Natural killer cell treated with Interleukin-12 subunit alpha and Interleukin-12 subunit beta and Interleukin-15 and Interleukin-18, amount 100 ng/mL, for 72 hours (primary cell): ENCODE data around the gene NXN. TPM values are rescaled to one million over a fixed set of nuclear protein-coding genes. Genes with fewer than 3 reads are reported as not detected.
"Not testable (repeated sequence)": the region's sequence is repeated elsewhere in the genome, so short reads cannot be mapped to it uniquely, and the experiment has no call there.

Experiments used
- ATAC-seq, 2 donors: fragments of 150-1000 bp; cut with Tn5 transposase in 1 of 2; sonication (Bioruptor Pico), chemical (Tn5 transposase) in 1 of 2; 2 replicates each; pipeline ENCODE4 v1.10.0; 2021
- DNase-seq: peaks from one replicate; pipeline ENCODE4 v3.0.0; 2022; ENCODE audit warnings: low spot score
- H3K27ac Mint-ChIP-seq, 2 donors: 1 replicate in 1 of 2; 2 replicates in 1 of 2; pipeline ENCODE4 v1.8.0; 2022; ENCODE audit warnings: mixed read lengths in 2 of 2, mild to moderate bottlenecking in 1 of 2, moderate library complexity in 1 of 2
- H3K27me3 Mint-ChIP-seq, 2 donors: 1 replicate in 1 of 2; 2 replicates in 1 of 2; pipeline ENCODE4 v1.8.0; 2022; ENCODE audit warnings: mixed read lengths in 2 of 2
- H3K36me3 Mint-ChIP-seq: one replicate; pipeline ENCODE4 v1.8.0; 2022; ENCODE audit warnings: mixed read lengths
- H3K4me1 Mint-ChIP-seq, 2 donors: 1 replicate in 1 of 2; 2 replicates in 1 of 2; pipeline ENCODE4 v1.8.0; 2022; ENCODE audit warnings: low read depth in 2 of 2, mixed read lengths in 2 of 2, mild to moderate bottlenecking in 1 of 2
- H3K4me3 Mint-ChIP-seq: one replicate; pipeline ENCODE4 v1.8.0; 2022; ENCODE audit warnings: mixed read lengths
- H3K9me3 Mint-ChIP-seq: 2 replicates; pipeline ENCODE4 v1.8.0; 2022; ENCODE audit warnings: mixed read lengths
- total RNA-seq, 2 donors: library from RNA; stranded (reverse); gene quantifications; one replicate each; pipeline ENCODE4 v1.2.3, GENCODE V29; 2022

Gene NXN
- total RNA-seq, 2 donors from 2014 or later = 0.61 to 0.69 TPM

DNA sequence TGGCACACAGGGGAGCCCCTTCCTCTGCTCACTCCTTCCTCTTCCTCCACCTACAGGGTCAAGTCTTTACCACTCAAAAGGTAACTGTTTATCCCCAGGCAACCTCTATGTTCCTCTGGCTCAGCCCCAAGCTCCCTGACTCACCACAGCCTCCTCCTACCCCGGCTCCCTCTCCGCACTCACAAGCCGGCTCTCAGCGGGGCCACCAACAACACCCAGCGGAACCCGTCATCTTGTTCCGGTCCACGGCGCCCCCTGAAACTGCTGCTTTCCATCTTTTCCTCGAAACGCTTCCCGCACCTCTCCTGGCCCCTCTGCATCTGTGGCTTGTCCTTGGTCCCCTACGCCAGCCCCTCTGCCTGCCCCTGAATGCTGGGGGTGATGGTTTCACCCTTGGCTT lies 58.4 kb downstream of the NXN start:
- Mint-ChIP-seq H3K4me3 (no peak overlapping the region), H3K4me1 (no peaks in the 10 kb centered on the region), H3K9me3 (no peaks in the 10 kb centered on the region), H3K36me3 (no peaks in the 10 kb centered on the region), H3K27ac (no peak overlapping the region), H3K27me3 (peaks cover 10 to 13% of the 10 kb centered on the region in 2 donors)
- ATAC-seq (no peak), DNase-seq (no peak)

DNA sequence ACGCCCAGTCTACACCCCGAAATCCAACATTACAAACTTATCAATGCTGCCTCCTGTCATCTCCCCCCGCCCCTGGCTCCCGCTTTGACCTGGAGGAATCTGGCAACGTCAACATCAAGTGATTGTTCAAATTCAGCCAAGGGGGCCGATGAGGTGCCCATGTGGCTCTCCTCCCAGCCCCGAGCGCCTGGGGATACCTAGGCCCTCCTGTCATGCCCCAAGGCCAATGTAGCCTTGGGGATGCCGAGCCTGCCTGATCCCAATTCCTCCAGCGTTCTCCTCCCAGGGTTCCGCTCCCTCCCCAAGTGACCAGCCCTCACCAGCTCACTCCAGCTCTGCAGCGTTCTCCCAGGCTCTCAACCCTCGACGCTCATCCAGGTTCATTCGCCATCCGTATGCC lies 59.4 kb downstream of the NXN start:
- no peak overlapping the region for H3K4me3 Mint-ChIP-seq
- no peak for ATAC-seq
- H3K27ac Mint-ChIP-seq = no peak overlapping the region
- no peaks in the 10 kb centered on the region for H3K36me3 Mint-ChIP-seq
- H3K27me3 Mint-ChIP-seq = peaks cover 8 to 11% of the 10 kb centered on the region in 2 donors
- no peak for DNase-seq
- no peaks in the 10 kb centered on the region for H3K4me1 Mint-ChIP-seq
- H3K9me3 Mint-ChIP-seq = no peaks in the 10 kb centered on the region

DNA sequence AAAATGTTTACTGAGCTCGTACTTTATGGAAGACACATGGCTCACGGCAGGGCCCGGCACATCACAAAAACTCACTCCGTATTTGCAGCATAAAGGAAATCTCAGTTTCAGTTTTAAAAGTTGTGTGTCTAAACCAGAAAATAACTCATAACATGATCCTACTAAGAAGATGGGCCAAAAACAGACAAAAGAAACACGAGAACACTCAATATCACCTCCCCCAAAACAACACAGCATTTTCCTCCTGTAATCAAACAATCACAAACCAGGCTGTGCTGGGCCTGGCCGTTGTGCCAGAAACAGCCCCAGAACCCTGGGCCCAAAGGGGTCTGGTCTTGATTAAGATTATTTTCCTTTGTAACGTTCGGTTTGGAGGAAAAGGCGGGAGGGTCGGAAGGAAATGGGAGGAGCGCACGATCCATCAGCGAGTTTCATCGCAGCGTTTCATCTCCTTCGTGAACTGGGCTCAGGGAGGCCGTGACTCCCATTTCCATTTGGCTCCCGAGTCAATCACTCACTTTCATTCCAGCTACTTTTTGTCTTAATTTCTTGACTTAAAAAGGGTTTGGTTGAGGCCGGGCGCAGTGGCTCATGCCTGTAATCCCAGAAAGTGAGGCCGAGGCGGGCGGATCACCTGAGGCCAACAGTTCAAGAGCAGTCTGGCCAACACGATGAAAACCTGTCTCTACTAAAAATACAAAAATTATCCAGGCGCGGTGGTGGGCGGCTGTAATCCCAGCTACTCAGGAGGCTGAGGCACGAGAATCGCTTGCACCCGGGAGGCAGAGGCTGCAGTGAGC lies 61.4 kb downstream of the NXN start:
- Mint-ChIP-seq H3K4me3 (no peak overlapping the region), H3K4me1 (no peaks in the 10 kb centered on the region), H3K36me3 (no peaks in the 10 kb centered on the region), H3K27ac (no peak overlapping the region), H3K9me3 (no peaks in the 10 kb centered on the region), H3K27me3 (peaks cover 14 to 28% of the 10 kb centered on the region in 2 donors)
- DNase-seq (no peak), ATAC-seq (no peak)

DNA sequence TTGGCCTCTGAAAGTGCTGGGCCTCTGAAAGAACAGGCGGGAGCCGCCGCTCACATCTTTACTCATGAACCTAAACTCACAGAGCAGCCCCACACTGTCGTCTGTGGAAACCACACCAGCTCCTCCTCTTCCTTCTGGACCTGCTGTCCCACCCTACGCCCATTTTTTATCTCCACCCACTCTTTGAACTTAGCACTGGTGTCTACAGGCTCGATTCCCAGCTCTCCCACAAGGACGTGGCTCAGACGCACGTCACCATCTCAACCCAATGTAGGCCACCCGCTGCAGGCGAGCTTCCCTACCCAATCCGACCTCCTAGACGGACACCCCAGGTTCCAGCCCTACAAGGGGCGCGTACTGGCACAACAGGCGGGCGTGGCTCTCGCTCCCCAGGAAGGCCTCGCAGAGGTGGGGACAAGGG lies 62.2 kb downstream of the NXN start:
- ATAC-seq (peak in 1 of 2 donors; percentile 33), DNase-seq (no peak)
- no peak overlapping the region for H3K4me3 Mint-ChIP-seq
- H3K36me3 Mint-ChIP-seq = no peaks in the 10 kb centered on the region
- H3K27ac Mint-ChIP-seq = no peak overlapping the region
- peaks cover 12 to 31% of the 10 kb centered on the region in 2 donors for H3K27me3 Mint-ChIP-seq
- H3K9me3 Mint-ChIP-seq = no peaks in the 10 kb centered on the region
- no peaks in the 10 kb centered on the region for H3K4me1 Mint-ChIP-seq

DNA sequence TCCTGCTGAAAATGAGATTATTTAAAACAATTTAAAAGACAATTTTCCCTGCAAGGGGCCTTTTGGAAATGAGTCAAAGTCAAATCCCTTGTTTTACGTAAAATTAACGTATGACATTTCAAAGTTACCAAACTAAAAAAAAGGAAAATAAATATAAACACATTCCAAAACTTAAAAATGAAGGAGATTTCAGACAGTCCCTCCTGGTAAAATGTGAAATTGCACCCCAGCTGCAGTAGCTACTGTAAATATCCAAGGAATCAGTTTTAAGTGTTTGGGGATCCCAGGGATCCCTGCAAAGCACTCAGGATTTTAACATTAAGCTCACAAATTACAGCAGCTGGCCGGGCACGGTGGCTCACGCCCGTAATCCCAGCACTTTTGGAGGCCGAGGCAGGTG lies 63.3 kb downstream of the NXN start:
- H3K36me3 Mint-ChIP-seq = no peaks in the 10 kb centered on the region
- H3K9me3 Mint-ChIP-seq = no peaks in the 10 kb centered on the region
- H3K4me1 Mint-ChIP-seq = no peaks in the 10 kb centered on the region
- ATAC-seq (no peak), DNase-seq (no peak)
- H3K27me3 Mint-ChIP-seq = peaks cover 12 to 24% of the 10 kb centered on the region in 2 donors
- H3K27ac Mint-ChIP-seq = no peak overlapping the region
- H3K4me3 Mint-ChIP-seq = no peak overlapping the region

DNA sequence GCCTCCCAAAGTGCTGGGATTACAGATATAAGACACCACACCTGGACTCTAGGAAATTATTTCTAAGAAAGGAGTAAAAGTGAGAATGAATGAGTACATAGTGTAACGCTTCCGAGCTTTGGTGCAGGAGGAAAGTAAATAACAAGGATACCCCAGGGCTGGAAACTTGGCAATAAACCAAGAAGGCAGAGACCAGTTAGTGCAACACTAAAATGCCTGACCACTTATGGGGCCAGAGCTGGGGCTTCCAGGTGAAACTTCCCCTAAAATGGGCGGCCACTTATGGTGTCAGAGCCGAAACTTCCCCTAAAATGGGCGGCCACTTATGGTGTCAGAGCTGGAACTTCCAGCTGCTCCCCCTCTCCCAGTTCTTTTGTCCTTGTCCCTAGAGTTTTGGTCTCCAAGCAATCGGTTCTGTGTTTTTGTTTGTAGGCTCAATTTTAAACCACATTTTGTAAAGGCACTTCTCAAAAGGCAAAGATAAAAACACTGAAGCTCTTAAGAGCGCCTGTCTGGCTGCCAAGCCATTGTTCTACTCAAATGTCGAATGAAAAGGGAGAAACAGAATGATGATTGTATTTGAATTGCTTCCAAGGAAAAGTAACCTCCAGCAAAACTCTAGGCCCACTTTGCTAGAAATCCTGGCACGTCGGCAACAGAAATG lies 63.9 kb downstream of the NXN start:
- ATAC-seq (no peak), DNase-seq (no peak)
- no peak overlapping the region for H3K27ac Mint-ChIP-seq
- H3K27me3 Mint-ChIP-seq = peaks cover 12 to 24% of the 10 kb centered on the region in 2 donors
- H3K36me3 Mint-ChIP-seq = no peaks in the 10 kb centered on the region
- H3K4me1 Mint-ChIP-seq = no peaks in the 10 kb centered on the region
- no peak overlapping the region for H3K4me3 Mint-ChIP-seq
- H3K9me3 Mint-ChIP-seq = no peaks in the 10 kb centered on the region

DNA sequence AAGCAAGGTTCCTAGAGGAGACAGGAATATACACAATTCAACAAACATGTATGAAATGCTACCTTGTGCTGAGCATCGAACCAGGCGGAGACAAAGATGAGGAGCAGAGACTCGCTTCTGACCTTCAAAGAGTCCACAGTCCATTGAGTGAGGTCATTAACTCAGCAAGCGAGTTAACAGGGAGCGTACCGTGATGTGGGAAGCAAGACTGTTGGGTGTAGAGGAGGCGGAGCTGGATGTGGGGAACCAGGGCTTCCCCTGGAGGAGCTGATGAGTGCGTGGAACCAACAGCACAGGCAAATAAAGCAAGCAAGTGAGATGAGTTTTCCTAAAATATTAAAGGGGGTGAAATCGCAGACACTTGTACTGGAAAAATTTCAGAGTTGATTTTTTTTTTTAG lies 65.0 kb downstream of the NXN start:
- Mint-ChIP-seq H3K27me3 (peaks cover 12 to 24% of the 10 kb centered on the region in 2 donors), H3K9me3 (no peaks in the 10 kb centered on the region), H3K36me3 (no peaks in the 10 kb centered on the region), H3K4me1 (no peaks in the 10 kb centered on the region), H3K4me3 (no peak overlapping the region), H3K27ac (no peak overlapping the region)
- no peak for DNase-seq
- no peak for ATAC-seq

DNA sequence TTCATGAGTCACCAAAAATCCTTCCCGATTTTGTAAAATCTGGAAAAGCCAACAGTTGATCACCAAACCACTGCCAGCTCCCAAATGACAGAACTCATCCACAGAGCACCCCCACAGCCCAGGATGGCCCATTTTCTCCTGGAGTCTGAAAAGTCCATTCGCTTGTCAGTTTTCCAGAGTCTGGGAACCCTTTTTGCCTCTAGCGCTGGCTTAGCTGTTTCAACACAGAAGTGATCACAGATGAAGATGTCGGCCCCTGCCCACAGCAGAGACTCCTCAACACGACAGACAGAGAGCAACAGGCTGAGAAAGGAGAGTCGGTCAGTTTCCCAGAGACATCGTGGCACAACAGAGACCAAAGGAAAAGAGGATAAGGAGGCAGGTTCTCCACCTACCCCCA lies 66.4 kb downstream of the NXN start:
- Mint-ChIP-seq H3K4me3 (no peak overlapping the region), H3K27me3 (peaks cover 12 to 24% of the 10 kb centered on the region in 2 donors), H3K27ac (no peak overlapping the region), H3K9me3 (no peaks in the 10 kb centered on the region), H3K4me1 (no peaks in the 10 kb centered on the region), H3K36me3 (no peaks in the 10 kb centered on the region)
- DNase-seq (no peak), ATAC-seq (no peak)

DNA sequence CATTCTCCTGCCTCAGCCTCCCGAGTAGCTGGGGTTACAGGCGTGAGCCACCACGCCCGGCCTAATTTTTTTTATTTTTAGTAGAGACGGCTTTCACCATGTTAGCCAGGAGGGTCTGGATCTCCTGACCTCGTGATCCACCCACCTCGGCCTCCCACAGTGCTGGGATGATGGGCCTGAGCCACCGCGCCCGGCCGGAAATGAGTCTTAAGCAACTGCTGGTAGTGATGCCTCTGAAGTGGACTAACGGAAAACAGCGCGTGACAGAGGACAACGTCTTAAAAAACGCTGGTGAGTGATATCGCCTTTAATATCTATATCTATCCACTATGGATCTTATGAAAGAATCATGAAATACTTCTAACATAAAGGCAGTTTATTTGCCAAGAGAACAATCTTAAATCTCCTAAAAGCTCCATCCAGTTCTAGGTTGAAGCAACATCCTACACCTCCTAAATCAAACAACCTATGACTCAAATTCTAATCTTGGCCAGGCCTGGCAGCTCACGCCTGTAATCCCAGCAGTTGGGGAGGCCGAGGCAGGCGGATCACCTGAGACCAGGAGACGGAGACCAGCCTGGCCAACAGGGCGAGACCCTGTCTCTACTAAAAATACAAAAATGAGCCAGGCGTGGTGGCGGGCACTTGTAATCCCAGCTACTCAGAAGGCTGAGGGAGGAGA lies 69.8 kb downstream of the NXN start:
- no peak for DNase-seq
- H3K36me3 Mint-ChIP-seq = no peaks in the 10 kb centered on the region

DNA sequence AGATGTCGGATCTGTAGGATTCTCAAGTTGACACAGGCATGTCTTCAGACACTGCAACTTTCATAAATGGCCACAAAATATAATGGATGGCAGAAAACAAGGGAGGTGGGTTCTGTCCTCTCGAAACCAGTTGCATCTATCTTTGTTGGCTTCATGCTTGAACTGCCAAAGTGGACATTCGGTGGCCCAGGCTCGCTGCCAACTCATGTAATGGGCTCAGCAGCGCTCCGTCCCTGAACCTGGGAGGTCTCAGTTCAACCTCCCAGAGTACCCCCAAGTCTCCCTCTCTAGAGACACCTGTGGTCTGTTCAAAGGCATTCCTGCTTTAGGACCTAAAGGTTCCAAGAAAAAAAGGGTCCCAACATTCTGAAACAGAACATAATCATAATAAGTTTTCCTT lies 71.9 kb downstream of the NXN start:
- peaks cover 17 to 34% of the 10 kb centered on the region in 2 donors for H3K27me3 Mint-ChIP-seq
- no peak for DNase-seq
- H3K9me3 Mint-ChIP-seq = no peaks in the 10 kb centered on the region
- no peaks in the 10 kb centered on the region for H3K36me3 Mint-ChIP-seq
- no peaks in the 10 kb centered on the region for H3K4me1 Mint-ChIP-seq
- no peak overlapping the region for H3K27ac Mint-ChIP-seq
- no peak for ATAC-seq
- H3K4me3 Mint-ChIP-seq = no peak overlapping the region

More for the DNA sequence above, 69.8 kb downstream of the NXN start:
- Mint-ChIP-seq H3K27me3 (peaks cover 12 to 32% of the 10 kb centered on the region in 2 donors), H3K27ac (no peak overlapping the region), H3K4me3 (no peak overlapping the region), H3K4me1 (no peaks in the 10 kb centered on the region), H3K9me3 (no peaks in the 10 kb centered on the region)
- no peak for ATAC-seq

DNA sequence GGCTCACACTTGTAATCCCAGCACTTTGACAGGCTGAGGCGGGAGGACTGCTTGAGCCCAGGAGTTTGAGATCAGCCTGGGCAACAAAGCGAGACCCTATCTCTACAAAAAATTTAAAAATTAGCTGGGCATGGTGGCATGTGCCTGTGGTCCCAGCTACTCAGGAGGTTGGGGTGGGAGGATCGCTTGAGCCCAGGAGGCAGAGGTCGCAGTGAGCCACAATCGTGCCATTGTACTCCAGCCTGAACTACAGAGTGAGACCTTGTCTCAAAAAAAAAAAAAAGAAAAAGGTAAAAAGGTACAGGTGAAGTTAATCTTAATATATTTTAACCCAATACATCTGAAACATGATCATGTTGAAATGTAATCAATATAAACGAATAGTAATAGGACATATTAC lies 73.9 kb downstream of the NXN start:
- H3K4me3 Mint-ChIP-seq, H3K4me1 Mint-ChIP-seq, ATAC-seq, DNase-seq, H3K9me3 Mint-ChIP-seq, H3K27ac Mint-ChIP-seq, H3K36me3 Mint-ChIP-seq: not testable (repeated sequence)
- peaks cover 23 to 41% of the 10 kb centered on the region in 2 donors for H3K27me3 Mint-ChIP-seq

DNA sequence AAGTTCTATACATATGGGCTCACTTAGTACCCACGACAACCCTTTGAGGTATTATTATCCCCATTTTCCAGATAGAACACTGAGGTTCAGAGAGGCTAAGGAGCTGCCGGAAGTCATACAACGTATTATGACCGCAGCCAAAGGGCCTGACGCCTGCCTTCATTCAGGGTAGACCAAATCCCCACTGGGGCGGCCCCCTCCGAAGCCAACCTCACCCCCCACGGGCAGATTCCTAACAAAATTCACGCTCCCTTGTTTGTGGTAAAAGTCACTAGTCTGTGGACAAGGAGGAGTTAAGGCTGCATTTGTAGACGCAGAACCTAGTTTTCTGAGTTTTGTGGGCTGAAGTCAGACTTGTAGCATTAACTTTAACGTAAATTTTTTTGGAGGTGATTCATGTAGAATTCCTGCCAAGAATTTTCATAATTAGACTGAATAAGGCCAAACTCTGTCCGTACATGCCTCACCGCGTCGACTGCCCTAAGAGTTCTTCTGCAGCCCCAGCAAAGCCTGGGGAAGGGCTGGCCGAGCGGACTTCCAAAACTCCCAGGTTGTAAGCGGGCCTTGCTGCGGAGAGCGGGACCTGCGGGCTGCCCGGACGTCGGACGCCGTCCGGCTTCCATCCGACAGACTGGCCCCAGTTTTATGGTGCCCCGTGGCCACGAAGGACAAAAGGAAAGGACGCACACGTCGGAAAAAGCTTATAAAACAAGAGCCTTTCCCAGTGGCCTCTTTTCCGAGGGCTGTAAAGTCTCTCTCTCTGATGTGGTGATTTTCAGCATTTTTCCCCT lies 75.7 kb downstream of the NXN start:
- peaks cover 27 to 48% of the 10 kb centered on the region in 2 donors for H3K27me3 Mint-ChIP-seq
- H3K36me3 Mint-ChIP-seq = no peaks in the 10 kb centered on the region
- H3K4me1 Mint-ChIP-seq = no peaks in the 10 kb centered on the region
- no peak overlapping the region for H3K27ac Mint-ChIP-seq
- DNase-seq (no peak), ATAC-seq (no peak)
- no peak overlapping the region for H3K4me3 Mint-ChIP-seq
- H3K9me3 Mint-ChIP-seq = no peaks in the 10 kb centered on the region

DNA sequence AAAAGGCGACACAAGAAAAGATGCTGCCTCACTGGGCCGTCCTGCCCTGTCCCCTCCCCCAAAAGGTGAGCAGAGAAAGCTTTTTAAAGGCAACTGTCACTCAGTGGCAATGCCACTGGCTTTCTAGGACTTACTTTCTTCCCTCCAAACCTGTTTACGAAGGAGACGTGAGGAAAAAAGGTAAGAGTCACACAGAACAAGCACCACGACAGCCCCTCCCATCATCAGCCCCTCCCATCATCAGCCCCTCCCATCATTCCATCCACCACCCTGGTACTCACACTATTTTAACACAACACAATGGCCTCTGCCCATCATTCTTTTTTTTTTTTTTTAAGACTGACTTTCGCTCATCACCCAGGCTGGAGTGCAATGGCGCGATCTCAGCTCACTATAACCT lies 77.1 kb downstream of the NXN start:
- H3K9me3 Mint-ChIP-seq = no peaks in the 10 kb centered on the region
- H3K4me1 Mint-ChIP-seq = no peaks in the 10 kb centered on the region
- no peak overlapping the region for H3K27ac Mint-ChIP-seq
- H3K27me3 Mint-ChIP-seq = peaks cover 29 to 58% of the 10 kb centered on the region in 2 donors
- ATAC-seq = no peak
- no peak overlapping the region for H3K4me3 Mint-ChIP-seq
- DNase-seq = no peak
- no peaks in the 10 kb centered on the region for H3K36me3 Mint-ChIP-seq
